Measurements from ENCODE around the gene OR5A2.
"Not testable (repeated sequence)": the region's sequence is repeated elsewhere in the genome, so short reads cannot be mapped to it uniquely, and the experiment has no call there.

The OR5A2 gene

GRCh38 chr11:59372324-59372723 is 53.9 kb downstream of the OR5A2 start:
- not testable (repeated sequence) for H3K9ac ChIP-seq (ENCODE audit: low read depth, low read length)

DNA sequence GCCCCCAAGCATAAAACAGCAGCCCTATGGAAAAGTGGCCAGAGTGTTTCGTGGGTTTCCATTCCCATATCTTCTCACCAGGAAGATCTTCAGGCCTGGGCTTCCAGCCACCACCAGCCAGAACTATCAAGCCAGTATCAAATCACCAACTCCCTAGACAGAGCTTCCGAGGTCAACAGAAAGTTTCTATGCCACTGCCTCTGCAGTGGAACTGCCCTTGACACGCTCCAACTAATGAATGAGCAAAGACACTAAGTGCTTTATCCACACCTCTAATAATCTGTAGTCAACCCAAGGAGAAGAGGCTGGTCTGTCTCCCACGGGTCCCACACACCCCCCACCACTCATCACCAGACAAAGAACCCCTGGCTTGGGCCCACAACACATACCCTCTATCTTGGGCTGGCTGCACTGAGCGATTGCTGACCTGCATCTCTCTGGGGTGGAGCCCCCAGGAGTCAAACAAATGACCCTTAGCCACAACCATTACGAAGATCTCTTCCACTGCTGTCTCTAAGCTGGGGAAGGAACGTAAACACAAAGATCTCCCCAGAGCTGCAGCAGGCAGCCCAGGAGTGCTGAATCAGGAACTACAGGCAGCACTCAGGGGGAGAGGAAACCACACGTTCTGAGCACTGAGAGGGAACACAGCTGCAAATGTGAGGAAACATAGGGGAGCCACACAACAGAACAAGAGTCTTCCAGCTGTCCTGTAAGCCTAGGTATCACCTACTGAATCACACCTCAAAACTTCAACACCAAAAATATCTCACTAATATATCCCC is 57.8 kb downstream of the OR5A2 start:
- no peak overlapping the region for H3K4me3 ChIP-seq (ENCODE audit: low read depth, low read length)
- H3K9me3 ChIP-seq (ENCODE audit: control insufficient read depth, insufficient read depth, low read length), result no peaks in the 10 kb centered on the region
- no peaks in the 10 kb centered on the region for H3K4me1 ChIP-seq (ENCODE audit: control insufficient read depth, insufficient read depth, low read length)
- no peaks in the 10 kb centered on the region for H3K27me3 ChIP-seq (ENCODE audit: control insufficient read depth, insufficient read depth, low read length)
- no peak overlapping the region for H3K9ac ChIP-seq (ENCODE audit: low read depth, low read length)
- H3K36me3 ChIP-seq (ENCODE audit: control insufficient read depth, insufficient read depth, low read length), result no peaks in the 10 kb centered on the region

More at GRCh38 chr11:59372324-59372723, 53.9 kb downstream of the OR5A2 start:
- H3K36me3 ChIP-seq (ENCODE audit: control insufficient read depth, insufficient read depth, low read length); H3K9me3 ChIP-seq (ENCODE audit: control insufficient read depth, insufficient read depth, low read length); H3K27me3 ChIP-seq (ENCODE audit: control insufficient read depth, insufficient read depth, low read length); H3K4me1 ChIP-seq (ENCODE audit: control insufficient read depth, insufficient read depth, low read length); H3K4me3 ChIP-seq (ENCODE audit: low read depth, low read length): not testable (repeated sequence)

All from iPS-15b (cell line).